ENCODE measurements around the gene MST1R. TPM values are rescaled to one million over a fixed set of nuclear protein-coding genes. Genes with fewer than 3 reads are reported as not detected.
A peak's percentile ranks its signal among the peaks of the same experiment; 100 is the strongest.

Gene MST1R
- polyA plus RNA-seq (2011; rRNA removed) (0.17 and 0.64 TPM in 2 replicates), polyA minus RNA-seq (2011; rRNA and poly(A)+ RNA removed) (0.51 and 0.76 TPM in 2 replicates)

GRCh38 chr3:49903451-49904424 lies at the start of gene MST1R:
MST1R (minus strand) TSS chr3:49903873; CDS start chr3:49903609, 264 bp downstream.
- CTCF ChIA-PET = no interaction called here
- no peak for TF ChIP-seq CTCF (IDR thresholded peaks at IDR 0.05; ENCODE audit: insufficient read depth, low read depth, low read length)
- peak within 1 kb of the TSS; percentile 26 for H3K4me3 ChIP-seq (ENCODE audit: low read depth, low read length)
- DNase-seq (ENCODE audit: low read depth) = no peak
- H3K27me3 ChIP-seq (ENCODE audit: control insufficient read depth, insufficient read depth, low read length) = no peaks in the 10 kb centered on the region
- POLR2A ChIA-PET = no interaction called here
- no peaks in the 10 kb centered on the region; the same call in 1 of the 2 replicates for H3K36me3 ChIP-seq (ENCODE audit: control insufficient read depth, insufficient read depth, low read length)

- ChIA-PET CTCF (no interaction called here), POLR2A (no interaction called here)
- DNase-seq (ENCODE audit: low read depth) = no peak
- H3K36me3 ChIP-seq (ENCODE audit: control insufficient read depth, insufficient read depth, low read length) = no peaks in the 10 kb centered on the region
- no peaks in the 10 kb centered on the region for H3K27me3 ChIP-seq (ENCODE audit: control insufficient read depth, insufficient read depth, low read length)
- H3K4me3 ChIP-seq (ENCODE audit: low read depth, low read length) = no peak overlapping the region
- no peak for TF ChIP-seq CTCF (IDR thresholded peaks at IDR 0.05; ENCODE audit: insufficient read depth, low read depth, low read length)
These were observed 49.3 kb upstream of the MST1R start for GRCh38 chr3:49952924-49953323.

- DNase-seq (ENCODE audit: low read depth) = no peak
- no peak overlapping the region for H3K4me3 ChIP-seq (ENCODE audit: low read depth, low read length)
- ChIA-PET CTCF (no interaction called here), POLR2A (no interaction called here)
- no peak for TF ChIP-seq CTCF (IDR thresholded peaks at IDR 0.05; ENCODE audit: insufficient read depth, low read depth, low read length)
- H3K36me3 ChIP-seq (ENCODE audit: control insufficient read depth, insufficient read depth, low read length) = no peaks in the 10 kb centered on the region
- H3K27me3 ChIP-seq (ENCODE audit: control insufficient read depth, insufficient read depth, low read length) = no peaks in the 10 kb centered on the region
These were observed 39.0 kb upstream of the MST1R start for GRCh38 chr3:49942651-49943050.

- Histone ChIP-seq H3K4me3 (ENCODE audit: low read depth, low read length) (peak overlapping the region; percentile 92), H3K27me3 (ENCODE audit: control insufficient read depth, insufficient read depth, low read length) (no peaks in the 10 kb centered on the region), H3K36me3 (ENCODE audit: control insufficient read depth, insufficient read depth, low read length) (no peaks in the 10 kb centered on the region)
- no peak for TF ChIP-seq CTCF (IDR thresholded peaks at IDR 0.05; ENCODE audit: insufficient read depth, low read depth, low read length)
- CTCF ChIA-PET = interaction anchor here (1.1 to 1.7 kb wide), 2 partner anchors 11 to 15 kb away, joined by 5 to 6 read pairs; partner anchors contain the start of gene MON1A
- POLR2A ChIA-PET = interaction anchor here (1.6 kb wide), 1 partner anchor 11 kb away, joined by 9 read pairs; the partner anchor contains the start of gene MON1A
- no peak for DNase-seq (ENCODE audit: low read depth)
These were observed 37.1 kb upstream of the MST1R start for GRCh38 chr3:49940667-49941249.

Data from BJ (cell line).